Activated CD4-positive, alpha-beta T cell treated with anti-CD3 and anti-CD28 coated beads, Interleukin-2, amount 10 ng/mL, durations not matched to agents 7 days and 5 days (primary cell): ENCODE data around the gene SLC9C1. TPM values are rescaled to one million over a fixed set of nuclear protein-coding genes. Genes with fewer than 3 reads are reported as not detected.

Source experiments
- CTCF ChIA-PET: fragments of 350-600 bp; sonication (Branson Sonifier 250); formaldehyde crosslinking; loops from one replicate; lab custom pipeline; 2021; ENCODE audit warnings: antibody characterized with exemption; lab: Charles Lee
- POLR2A ChIA-PET: fragments of 350-600 bp; sonication (Branson Sonifier 250); formaldehyde crosslinking; loops from one replicate; lab custom pipeline; 2021; ENCODE audit warnings: antibody characterized with exemption; lab: Charles Lee
- DNase-seq: peaks from one replicate; pipeline ENCODE4 v3.0.0-alpha.2; 2020
- H3K27ac Mint-ChIP-seq: one replicate; pipeline ENCODE4 v1.8.0; 2021; ENCODE audit warnings: mild to moderate bottlenecking, moderate library complexity, mixed read lengths
- H3K27me3 Mint-ChIP-seq: one replicate; pipeline ENCODE4 v1.8.0; 2021; ENCODE audit warnings: mixed read lengths
- H3K36me3 Mint-ChIP-seq: one replicate; pipeline ENCODE4 v1.8.0; 2021; ENCODE audit warnings: low read depth, mixed read lengths
- H3K4me1 Mint-ChIP-seq: one replicate; pipeline ENCODE4 v1.8.0; 2021; ENCODE audit warnings: mixed read lengths
- H3K4me3 Mint-ChIP-seq: one replicate; pipeline ENCODE4 v1.8.0; 2021; ENCODE audit warnings: mild to moderate bottlenecking, moderate library complexity, mixed read lengths
- H3K9me3 Mint-ChIP-seq: one replicate; pipeline ENCODE4 v1.8.0; 2021; ENCODE audit warnings: mixed read lengths
- total RNA-seq, 2 experiments: library from RNA; stranded (reverse); gene quantifications; one replicate each; pipeline ENCODE4 v1.2.3, GENCODE V29; 2021

SLC9C1 gene
- total RNA-seq, 2 experiments from 2014 or later = not detected

DNA sequence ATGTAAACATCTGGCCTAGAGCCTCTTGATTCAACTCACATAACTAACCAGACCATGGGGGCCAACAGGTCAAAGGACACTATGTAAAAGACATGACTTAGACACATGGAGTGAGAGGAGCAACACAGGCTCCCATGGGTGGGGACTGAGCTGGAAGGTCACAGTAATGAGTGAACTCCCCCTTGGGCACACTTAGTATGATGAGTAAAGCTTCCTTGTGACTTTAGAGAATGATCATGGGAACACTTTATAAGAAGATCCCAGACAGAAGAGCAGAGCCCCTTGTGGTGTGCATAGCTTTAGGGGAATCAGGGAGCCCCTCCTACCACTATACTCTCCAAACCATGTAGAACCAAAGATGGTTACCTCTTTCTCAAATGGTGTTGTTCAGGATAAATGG is 171.1 kb downstream of the SLC9C1 start:
- ChIA-PET POLR2A (no interaction called here), CTCF (interaction anchor here (1.4 to 2.5 kb wide), 2 partner anchors 11 to 391 kb away, joined by 3 to 9 read pairs; no protein-coding TSS in a partner anchor)
- peaks cover 73% of the 10 kb centered on the region for H3K4me1 Mint-ChIP-seq
- H3K9me3 Mint-ChIP-seq = no peaks in the 10 kb centered on the region
- no peaks in the 10 kb centered on the region for H3K27me3 Mint-ChIP-seq
- H3K27ac Mint-ChIP-seq = no peak overlapping the region
- H3K4me3 Mint-ChIP-seq = no peak overlapping the region
- peaks cover 57% of the 10 kb centered on the region for H3K36me3 Mint-ChIP-seq
- no peak for DNase-seq

GRCh38 chr3:112121577-112122547 is 172.2 kb downstream of the SLC9C1 start:
- H3K9me3 Mint-ChIP-seq = no peaks in the 10 kb centered on the region
- no peak overlapping the region for H3K4me3 Mint-ChIP-seq
- CTCF ChIA-PET = interaction anchor here (1.1 kb wide), 1 partner anchor 10 kb away, joined by 4 read pairs; no protein-coding TSS in a partner anchor
- DNase-seq = no peak
- H3K27me3 Mint-ChIP-seq = no peaks in the 10 kb centered on the region
- H3K36me3 Mint-ChIP-seq = peaks cover 60% of the 10 kb centered on the region
- H3K27ac Mint-ChIP-seq = no peak overlapping the region
- H3K4me1 Mint-ChIP-seq = peaks cover 69% of the 10 kb centered on the region
- POLR2A ChIA-PET = interaction anchor here (0.6 kb wide), 1 partner anchor 22 kb away, joined by 3 read pairs; no protein-coding TSS in a partner anchor

GRCh38 chr3:112119962-112120836 is 173.8 kb downstream of the SLC9C1 start:
- H3K9me3 Mint-ChIP-seq = no peaks in the 10 kb centered on the region
- H3K36me3 Mint-ChIP-seq = peaks cover 51% of the 10 kb centered on the region
- H3K27me3 Mint-ChIP-seq = no peaks in the 10 kb centered on the region
- peak; percentile 25 for DNase-seq
- H3K4me1 Mint-ChIP-seq = peaks cover 54% of the 10 kb centered on the region
- CTCF ChIA-PET = interaction anchor here (1.6 kb wide), 1 partner anchor 17 kb away, joined by 4 read pairs; no protein-coding TSS in a partner anchor
- POLR2A ChIA-PET = no interaction called here
- H3K4me3 Mint-ChIP-seq = peak overlapping the region; percentile 45
- H3K27ac Mint-ChIP-seq = peak overlapping the region; percentile 1

- H3K27ac Mint-ChIP-seq = peak overlapping the region; percentile 34
- POLR2A ChIA-PET = no interaction called here
Observed at GRCh38 chr3:112117841-112118571, 176.0 kb downstream of the SLC9C1 start.

DNA sequence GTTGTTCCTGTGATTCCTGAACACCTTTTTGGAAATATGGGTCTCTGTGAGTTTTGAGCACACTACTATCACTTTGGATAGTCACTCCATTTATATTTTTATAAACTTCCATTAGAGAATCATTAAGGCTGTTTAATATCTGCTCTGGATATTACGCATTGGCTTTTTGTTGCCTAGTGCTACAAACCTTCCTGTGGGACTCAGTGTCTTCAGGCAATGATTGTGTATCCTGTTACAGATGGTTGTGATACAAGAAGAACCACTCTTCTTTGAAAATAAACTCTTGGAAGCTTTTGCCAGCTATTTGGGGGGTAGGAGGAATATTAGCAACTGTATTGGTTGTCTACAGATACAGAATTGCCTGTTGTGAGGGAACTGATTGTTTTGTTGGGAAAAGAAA is 176.6 kb downstream of the SLC9C1 start:
- H3K4me1 Mint-ChIP-seq = peaks cover 54% of the 10 kb centered on the region
- H3K27me3 Mint-ChIP-seq = no peaks in the 10 kb centered on the region
- H3K4me3 Mint-ChIP-seq = no peak overlapping the region
- H3K9me3 Mint-ChIP-seq = no peaks in the 10 kb centered on the region
- POLR2A ChIA-PET = no interaction called here
- CTCF ChIA-PET = interaction anchor here (1.3 kb wide), 1 partner anchor 11 kb away, joined by 4 read pairs; no protein-coding TSS in a partner anchor
- peaks cover 38% of the 10 kb centered on the region for H3K36me3 Mint-ChIP-seq
- no peak for DNase-seq
- H3K27ac Mint-ChIP-seq = peak overlapping the region; percentile 33

More at GRCh38 chr3:112117841-112118571, 176.0 kb downstream of the SLC9C1 start:
- Mint-ChIP-seq H3K36me3 (peaks cover 44% of the 10 kb centered on the region), H3K27me3 (no peaks in the 10 kb centered on the region), H3K4me1 (peaks cover 54% of the 10 kb centered on the region), H3K4me3 (no peak overlapping the region), H3K9me3 (no peaks in the 10 kb centered on the region)
- CTCF ChIA-PET = interaction anchor here (1.3 kb wide), 1 partner anchor 12 kb away, joined by 4 read pairs; no protein-coding TSS in a partner anchor
- DNase-seq = no peak

GRCh38 chr3:112116748-112117186 is 177.2 kb downstream of the SLC9C1 start:
- ChIA-PET POLR2A (no interaction called here), CTCF (interaction anchor here (1.3 kb wide), 1 partner anchor 10 kb away, joined by 4 read pairs; no protein-coding TSS in a partner anchor)
- no peak for DNase-seq
- Mint-ChIP-seq H3K4me3 (no peak overlapping the region), H3K27me3 (no peaks in the 10 kb centered on the region), H3K27ac (peak overlapping the region; percentile 34), H3K9me3 (no peaks in the 10 kb centered on the region), H3K36me3 (peaks cover 39% of the 10 kb centered on the region), H3K4me1 (peaks cover 53% of the 10 kb centered on the region)

GRCh38 chr3:112115806-112116383 is 178.1 kb downstream of the SLC9C1 start:
- POLR2A ChIA-PET = no interaction called here
- H3K27me3 Mint-ChIP-seq = no peaks in the 10 kb centered on the region

GRCh38 chr3:112115161-112115739 is 178.8 kb downstream of the SLC9C1 start:
- no peaks in the 10 kb centered on the region for H3K27me3 Mint-ChIP-seq
- no peak overlapping the region for H3K4me3 Mint-ChIP-seq
- H3K9me3 Mint-ChIP-seq = no peaks in the 10 kb centered on the region
- POLR2A ChIA-PET = no interaction called here
- H3K4me1 Mint-ChIP-seq = peaks cover 43% of the 10 kb centered on the region
- H3K36me3 Mint-ChIP-seq = peaks cover 36% of the 10 kb centered on the region
- no peak for DNase-seq
- peak overlapping the region; percentile 31 for H3K27ac Mint-ChIP-seq
- CTCF ChIA-PET = interaction anchor here (0.9 kb wide), 2 partner anchors 11 to 21 kb away, joined by 3 read pairs; no protein-coding TSS in a partner anchor

More at GRCh38 chr3:112115806-112116383, 178.1 kb downstream of the SLC9C1 start:
- H3K27ac Mint-ChIP-seq = no peak overlapping the region
- peaks cover 48% of the 10 kb centered on the region for H3K4me1 Mint-ChIP-seq
- H3K4me3 Mint-ChIP-seq = no peak overlapping the region
- H3K36me3 Mint-ChIP-seq = peaks cover 35% of the 10 kb centered on the region
- no peak for DNase-seq
- CTCF ChIA-PET = no interaction called here
- no peaks in the 10 kb centered on the region for H3K9me3 Mint-ChIP-seq

DNA sequence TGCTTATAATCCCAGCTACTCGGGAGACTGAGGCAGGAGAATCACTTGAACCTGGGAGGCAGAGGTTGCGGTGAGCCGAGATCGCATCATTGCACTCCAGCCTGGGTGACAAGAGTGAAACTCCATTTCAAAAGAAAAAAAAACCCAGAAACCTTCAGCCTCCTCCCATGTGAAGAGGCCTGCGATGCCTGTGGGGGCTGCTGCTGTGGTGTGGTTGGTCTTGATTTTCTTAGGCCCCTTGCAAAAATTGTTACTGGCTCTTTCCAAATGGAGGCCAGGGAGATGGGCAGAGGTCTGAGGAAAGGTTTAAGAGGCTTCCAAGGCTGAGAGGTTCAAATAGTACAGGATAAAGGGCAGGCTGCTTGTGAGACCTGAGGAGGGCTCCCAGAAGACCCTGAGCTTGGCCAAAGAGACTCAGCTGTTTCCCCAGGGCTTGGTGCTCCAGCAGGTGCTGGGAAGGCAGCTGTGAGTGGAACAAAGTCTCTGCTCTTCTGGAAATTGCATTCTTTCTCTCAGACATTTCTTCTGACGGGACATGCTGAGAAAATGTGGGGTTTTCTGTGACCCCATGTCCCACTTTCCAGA is 179.3 kb downstream of the SLC9C1 start:
- CTCF ChIA-PET = interaction anchor here (0.9 kb wide), 2 partner anchors 11 to 22 kb away, joined by 3 read pairs; no protein-coding TSS in a partner anchor
- Mint-ChIP-seq H3K36me3 (peaks cover 37% of the 10 kb centered on the region), H3K4me3 (no peak overlapping the region), H3K9me3 (no peaks in the 10 kb centered on the region), H3K27ac (no peak overlapping the region), H3K27me3 (no peaks in the 10 kb centered on the region), H3K4me1 (peaks cover 38% of the 10 kb centered on the region)
- POLR2A ChIA-PET = no interaction called here
- no peak for DNase-seq

DNA sequence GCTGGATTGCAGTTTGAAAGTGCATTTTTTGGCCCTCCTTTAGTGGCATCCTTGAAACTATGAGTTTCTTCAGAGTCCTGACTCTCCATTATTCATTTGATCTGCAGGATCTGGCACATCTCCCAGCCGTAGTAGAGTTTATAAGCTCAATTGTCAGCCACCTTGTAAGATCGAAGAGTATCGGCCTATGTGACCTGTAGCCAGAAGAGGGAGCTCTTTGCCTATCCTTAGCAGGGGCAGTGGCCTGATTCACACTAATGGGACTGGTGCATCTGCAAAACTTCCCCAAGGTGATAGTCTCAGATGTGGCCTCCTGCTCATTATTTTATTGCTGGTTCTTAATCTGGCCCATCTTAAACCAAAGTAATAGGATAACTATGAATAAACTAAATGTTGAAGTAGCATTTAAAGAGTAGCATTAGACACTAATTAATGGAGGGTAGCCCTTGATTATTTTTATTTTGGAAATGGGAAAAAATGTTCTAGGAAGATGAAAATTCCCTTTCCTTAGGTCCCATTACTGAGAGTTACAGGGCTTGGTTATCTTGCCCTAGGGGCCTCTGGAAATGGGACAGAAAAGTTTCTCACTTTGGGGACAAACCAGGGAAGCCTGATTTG is 182.1 kb downstream of the SLC9C1 start:
- CTCF ChIA-PET = interaction anchor here (0.6 to 1.6 kb wide), 25 partner anchors 9 to 501 kb away, joined by 3 to 11 read pairs (median 3); partner anchors contain the start of genes GCSAM and SLC9C1
- H3K27me3 Mint-ChIP-seq = no peaks in the 10 kb centered on the region

More for the DNA sequence above, 182.1 kb downstream of the SLC9C1 start:
- H3K36me3 Mint-ChIP-seq = peaks cover 20% of the 10 kb centered on the region
- H3K9me3 Mint-ChIP-seq = no peaks in the 10 kb centered on the region
- H3K27ac Mint-ChIP-seq = peak overlapping the region; percentile 10
- peak; percentile 79 for DNase-seq
- H3K4me1 Mint-ChIP-seq = peaks cover 14% of the 10 kb centered on the region
- no peak overlapping the region for H3K4me3 Mint-ChIP-seq
- POLR2A ChIA-PET = no interaction called here
